ENCODE measurements around the gene NHSL1. TPM values are rescaled to one million over a fixed set of nuclear protein-coding genes. Genes with fewer than 3 reads are reported as not detected.

The NHSL1 gene
- total RNA-seq, 1 donor from 2014 or later = 69.6 TPM

DNA sequence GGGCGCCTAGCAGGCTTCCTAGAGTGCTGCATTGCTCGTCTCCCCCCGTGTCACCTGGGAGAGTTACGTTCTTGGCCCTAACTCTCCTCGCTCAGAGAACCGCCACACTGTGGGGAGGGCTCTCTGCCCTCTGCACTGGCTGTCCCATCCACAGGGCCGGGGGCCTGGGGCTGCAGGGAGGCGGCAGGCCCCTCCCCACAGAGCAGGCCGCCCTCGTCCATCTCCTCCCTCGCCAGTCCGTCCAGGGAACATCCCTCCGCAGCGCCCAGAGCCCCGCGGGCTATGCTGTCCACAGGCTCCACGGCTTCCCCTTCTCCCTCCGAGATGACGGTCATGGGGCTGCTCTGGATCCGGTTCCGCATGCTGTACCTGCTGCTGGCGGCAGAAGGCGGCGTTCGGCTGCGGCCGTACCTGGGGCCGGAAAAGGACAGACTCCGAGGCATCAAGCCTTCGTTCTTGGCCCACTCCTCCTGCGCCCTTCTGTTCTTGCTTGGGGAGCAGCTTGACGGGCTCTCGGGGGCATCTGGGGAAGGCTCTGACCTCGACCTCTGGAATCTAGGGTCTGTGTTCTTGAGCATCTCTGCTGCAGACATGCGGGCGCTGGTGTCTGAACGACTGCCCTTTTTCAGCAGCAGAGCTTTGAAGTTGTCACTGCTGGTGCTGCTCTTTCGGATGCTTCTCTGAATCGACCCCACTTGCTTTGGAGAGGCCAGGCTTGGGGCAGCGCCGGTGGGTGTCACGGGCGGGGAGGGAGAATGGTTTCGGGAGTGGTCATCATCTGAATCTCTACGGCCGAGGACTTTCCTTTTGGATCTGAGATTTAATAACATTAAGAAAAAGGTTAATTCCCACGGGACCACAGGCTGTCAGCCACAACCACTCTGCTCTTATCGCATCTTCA, 75.0 kb downstream of the NHSL1 start:
- no peak for DNase-seq

DNA sequence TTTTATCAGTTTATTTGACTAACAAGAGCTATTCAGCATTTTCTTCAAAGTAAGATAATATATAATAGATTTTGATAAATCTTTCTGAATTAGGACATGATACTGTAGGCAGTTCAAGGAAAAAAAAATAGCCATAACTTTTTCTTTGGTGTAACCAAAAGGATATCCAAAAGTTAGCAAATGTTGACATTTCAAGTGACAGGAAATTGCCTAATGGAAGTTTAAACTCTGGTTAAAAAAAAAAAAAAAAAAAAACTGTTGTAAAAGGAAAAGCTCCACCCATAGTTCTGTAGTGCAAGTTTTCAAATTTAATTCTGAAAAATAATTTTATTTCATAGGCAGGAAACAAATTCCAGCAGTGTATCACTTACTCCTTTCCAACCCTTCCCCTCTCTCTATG, 76.4 kb downstream of the NHSL1 start:
- no peak for DNase-seq

- DNase-seq = no peak
Observed at GRCh38 chr6:138421608-138422007, 77.7 kb downstream of the NHSL1 start.

- DNase-seq = no peak
Observed at GRCh38 chr6:138421089-138421488, 78.2 kb downstream of the NHSL1 start.

DNA sequence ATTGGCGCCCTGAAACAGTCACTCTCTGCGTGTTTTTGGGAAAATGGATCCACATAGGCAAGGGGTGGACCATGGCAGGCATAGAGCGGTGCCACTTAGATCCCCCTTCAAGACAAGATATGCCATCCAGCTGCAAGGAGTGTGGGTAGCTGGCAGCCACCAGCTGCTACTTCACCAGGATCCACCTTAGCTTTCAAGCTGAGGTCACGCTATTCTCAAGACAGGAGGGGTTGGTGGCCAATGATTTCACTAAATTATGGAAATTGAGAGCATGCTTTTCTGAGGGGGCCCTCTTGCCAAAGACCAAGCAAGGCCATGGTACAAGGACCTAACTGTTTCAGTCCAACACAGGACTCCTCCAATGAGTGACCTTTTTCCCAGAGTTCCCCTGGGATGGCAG, 78.9 kb downstream of the NHSL1 start:
- no peak for DNase-seq

- DNase-seq = no peak
Observed at GRCh38 chr6:138419766-138420165, 79.5 kb downstream of the NHSL1 start.

DNA sequence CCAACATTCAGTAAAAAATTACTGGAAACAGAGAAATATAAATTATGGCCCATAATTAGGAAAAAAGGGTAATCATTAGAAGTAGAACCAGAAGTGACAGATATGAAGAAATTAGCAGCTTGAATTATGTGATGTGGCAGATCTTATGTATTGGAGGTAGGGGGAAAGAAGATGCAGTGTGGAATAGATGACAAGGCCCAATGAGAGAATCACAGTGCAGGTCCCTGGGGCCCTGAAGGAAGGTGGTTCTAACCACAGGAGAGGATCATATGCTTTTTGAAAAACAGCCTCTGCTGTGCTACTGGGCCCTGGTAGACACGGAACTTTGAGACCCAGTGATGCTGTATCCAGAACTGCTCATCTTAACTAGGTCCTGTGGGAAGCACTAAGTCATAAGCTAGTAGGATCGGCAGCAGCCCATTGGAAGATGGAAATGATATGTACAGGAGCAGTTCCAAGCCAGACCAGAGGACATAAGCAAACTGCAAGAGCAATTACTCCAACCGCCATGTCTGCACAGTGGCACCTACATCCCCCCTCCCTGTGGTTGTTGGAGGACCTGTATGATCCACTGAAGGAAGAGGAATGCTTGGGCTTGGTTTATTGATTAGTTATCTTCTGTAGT, 81.1 kb downstream of the NHSL1 start:
- DNase-seq = no peak

- no peak for DNase-seq
Observed at GRCh38 chr6:138417493-138418117, 81.7 kb downstream of the NHSL1 start.

- DNase-seq = no peak
Observed at GRCh38 chr6:138416206-138416605, 83.1 kb downstream of the NHSL1 start.

DNA sequence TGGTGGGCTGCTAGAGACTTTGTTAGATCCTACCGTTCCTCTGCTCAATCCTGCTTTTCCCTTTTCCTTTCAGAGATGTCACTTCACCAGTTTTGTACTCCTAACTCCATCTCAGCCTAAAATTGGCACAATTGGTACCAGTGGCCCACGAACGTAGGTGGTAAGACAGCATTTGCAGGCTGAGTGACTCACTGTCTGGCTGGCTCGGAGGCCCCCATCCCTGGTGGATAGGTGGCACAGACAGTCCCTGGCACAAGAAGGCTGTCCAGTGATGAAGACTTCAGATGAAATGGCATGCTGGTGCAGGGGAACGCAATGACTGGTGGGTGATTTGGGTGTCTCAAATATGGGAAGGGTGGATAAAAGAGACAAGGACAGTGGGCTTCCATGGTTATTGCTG, 84.2 kb downstream of the NHSL1 start:
- peak; percentile 50 for DNase-seq

- no peak for DNase-seq
Observed at GRCh38 chr6:138410972-138411880, 88.1 kb downstream of the NHSL1 start.

DNA sequence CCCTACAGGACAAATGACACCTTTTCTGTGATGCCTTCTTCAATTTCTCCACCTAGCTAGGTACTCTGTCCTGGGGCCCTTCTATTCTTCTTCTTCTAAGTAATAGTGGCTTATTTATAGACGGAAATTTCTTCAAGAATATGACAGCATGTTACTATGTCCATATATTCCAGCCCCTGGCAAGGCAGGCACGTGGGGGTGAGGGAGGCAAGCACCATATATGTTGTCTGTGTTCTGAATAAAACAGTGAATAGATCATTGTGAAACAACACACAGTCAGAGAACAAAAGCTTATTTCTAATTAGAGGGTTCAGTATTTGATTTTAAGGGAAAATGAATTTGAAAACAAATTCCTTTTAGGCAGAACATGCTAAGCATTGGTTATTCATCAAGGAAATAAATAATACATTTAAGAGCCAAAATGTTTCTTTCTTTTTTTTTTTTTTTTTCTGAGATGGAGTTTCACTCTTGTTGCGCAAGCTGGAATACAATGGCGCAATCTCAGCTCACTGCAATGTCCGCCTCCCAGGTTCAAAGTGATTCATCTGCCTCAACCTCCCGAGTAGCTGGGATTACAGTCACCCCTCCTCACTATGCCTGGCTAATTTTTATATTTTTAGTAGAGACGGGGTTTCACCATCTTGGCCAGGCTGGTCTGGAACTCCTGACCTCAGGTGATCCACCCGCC, 89.1 kb downstream of the NHSL1 start:
- no peak for DNase-seq

- no peak for DNase-seq
Observed at GRCh38 chr6:138406443-138406842, 92.9 kb downstream of the NHSL1 start.

- DNase-seq = no peak
Observed at GRCh38 chr6:138405816-138406413, 93.4 kb downstream of the NHSL1 start.

GRCh38 chr6:138404666-138405337, 94.5 kb downstream of the NHSL1 start:
- no peak for DNase-seq

- peak; percentile 74 for DNase-seq
Observed at GRCh38 chr6:138403801-138404665, 95.3 kb downstream of the NHSL1 start, which contains the start of gene HEBP2. TSS of gene HEBP2 (plus strand) at chr6:138404223. CDS start at chr6:138404496, 273 bp downstream.

- no peak for DNase-seq
Observed at GRCh38 chr6:138403324-138403800, 95.9 kb downstream of the NHSL1 start.

GRCh38 chr6:138402838-138403187, 96.5 kb downstream of the NHSL1 start:
- no peak for DNase-seq
